Measurements from ENCODE around the gene GABRB1.

DNA sequence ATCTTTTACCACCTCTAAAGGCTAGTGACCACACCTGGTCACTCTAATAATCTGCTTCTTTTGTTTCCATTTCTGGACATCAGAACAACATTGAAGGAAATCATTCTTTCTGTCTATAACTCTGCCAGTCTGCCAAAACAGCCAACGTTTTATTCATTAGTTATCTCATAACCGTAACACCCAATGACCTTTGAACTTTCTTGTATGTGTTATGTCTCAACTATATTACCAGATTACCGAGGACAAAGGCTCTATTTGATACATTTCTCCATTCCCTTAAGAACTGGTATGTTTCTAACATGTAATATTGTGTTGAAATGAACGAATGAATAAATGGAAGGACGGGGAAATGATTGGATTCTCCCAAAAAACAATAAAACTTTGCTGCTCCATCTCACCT lies 152.7 kb downstream of the GABRB1 start:
- TF ChIP-seq, protein P1, sequence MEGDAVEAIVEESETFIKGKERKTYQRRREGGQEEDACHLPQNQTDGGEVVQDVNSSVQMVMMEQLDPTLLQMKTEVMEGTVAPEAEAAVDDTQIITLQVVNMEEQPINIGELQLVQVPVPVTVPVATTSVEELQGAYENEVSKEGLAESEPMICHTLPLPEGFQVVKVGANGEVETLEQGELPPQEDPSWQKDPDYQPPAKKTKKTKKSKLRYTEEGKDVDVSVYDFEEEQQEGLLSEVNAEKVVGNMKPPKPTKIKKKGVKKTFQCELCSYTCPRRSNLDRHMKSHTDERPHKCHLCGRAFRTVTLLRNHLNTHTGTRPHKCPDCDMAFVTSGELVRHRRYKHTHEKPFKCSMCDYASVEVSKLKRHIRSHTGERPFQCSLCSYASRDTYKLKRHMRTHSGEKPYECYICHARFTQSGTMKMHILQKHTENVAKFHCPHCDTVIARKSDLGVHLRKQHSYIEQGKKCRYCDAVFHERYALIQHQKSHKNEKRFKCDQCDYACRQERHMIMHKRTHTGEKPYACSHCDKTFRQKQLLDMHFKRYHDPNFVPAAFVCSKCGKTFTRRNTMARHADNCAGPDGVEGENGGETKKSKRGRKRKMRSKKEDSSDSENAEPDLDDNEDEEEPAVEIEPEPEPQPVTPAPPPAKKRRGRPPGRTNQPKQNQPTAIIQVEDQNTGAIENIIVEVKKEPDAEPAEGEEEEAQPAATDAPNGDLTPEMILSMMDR (IDR thresholded peaks at IDR 0.05; ENCODE audit: extremely low read depth in 1 of 2, insufficient read depth in 1 of 2, low read depth in 1 of 2, low read length in 2 of 2), result no peak
- TF ChIP-seq POLR2AphosphoS5 (IDR thresholded peaks at IDR 0.05; ENCODE audit: insufficient read depth, low read depth, low read length), result no peak

Measured in endothelial cell of umbilical vein (primary cell).